Neural progenitor cell (in vitro differentiated cells): Measurements from ENCODE around the gene MARK3.

Experiments used
- CTCF ChIP-seq: fragments of 200-600 bp; sonication (generic); IDR thresholded peaks from 2 replicates; pipeline ENCODE4 v1.5.1; 2017; ENCODE audit warnings: antibody characterized with exemption, mild to moderate bottlenecking
- EZH2 ChIP-seq: fragments of 200-600 bp; sonication (generic); IDR thresholded peaks from 2 replicates; pipeline ENCODE4 v1.6.1; 2017; ENCODE audit warnings: antibody characterized with exemption, mild to moderate bottlenecking, moderate library complexity

DNA sequence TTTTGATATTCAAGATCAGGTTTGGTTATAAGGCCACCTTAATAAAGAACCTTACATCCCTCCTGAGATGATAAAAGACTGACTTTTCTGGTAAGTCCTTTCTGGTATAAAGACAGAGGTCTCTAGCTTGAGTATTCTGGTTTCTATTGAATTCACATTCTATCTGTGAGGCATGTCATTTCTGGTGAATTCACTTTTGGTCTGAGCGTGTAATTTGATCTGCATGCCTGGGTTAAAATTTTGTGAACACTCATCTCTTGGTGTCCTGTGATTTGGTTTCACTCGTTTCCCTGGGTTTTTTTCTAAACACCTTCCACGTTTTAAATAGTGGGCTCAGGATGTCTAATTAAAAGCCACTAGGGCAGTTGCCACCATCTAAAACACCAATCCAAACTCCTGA, 38.9 kb upstream of the MARK3 start:
- no peak for TF ChIP-seq CTCF
- TF ChIP-seq EZH2, result no peak
